ENCODE data around the gene B4GALT2. TPM values are rescaled to one million over a fixed set of nuclear protein-coding genes. Genes with fewer than 3 reads are reported as not detected.

The B4GALT2 gene
- total and polyA plus RNA-seq, 2 experiments from 2014 or later: 81.6 to 97.4 TPM

- Histone ChIP-seq H3K27ac (no peak within 1 kb of the TSS), H3K9me3 (ENCODE audit: low read depth) (no peaks in the 10 kb centered on the region), H3K4me3 (peak within 1 kb of the TSS; percentile 81), H3K4me1 (ENCODE audit: low read depth) (peaks cover 3% of the 10 kb centered on the region), H3K27me3 (no peaks in the 10 kb centered on the region), H3K36me3 (no peaks in the 10 kb centered on the region)
- peak; percentile 97 to 98 for DNase-seq (ENCODE audit: low read depth in 1 of 2, low spot score in 1 of 2)
- no peak for TF ChIP-seq CTCF (IDR thresholded peaks at IDR 0.05; ENCODE audit: low read depth, low read length)
Measured at GRCh38 chr1:43969746-43970466, 9.1 kb upstream of the B4GALT2 start, which contains the start of gene DPH2. Gene DPH2, plus strand, starts transcription at chr1:43970010. Its CDS starts 166 bp downstream, at chr1:43970176.

GRCh38 chr1:43970502-43970901 lies 8.5 kb upstream of the B4GALT2 start:
- no peaks in the 10 kb centered on the region for H3K36me3 ChIP-seq
- no peak for DNase-seq (ENCODE audit: low read depth in 1 of 2, low spot score in 1 of 2)
- H3K4me3 ChIP-seq: peak overlapping the region; percentile 81
- H3K4me1 ChIP-seq (ENCODE audit: low read depth): peaks cover 3% of the 10 kb centered on the region
- H3K27me3 ChIP-seq: no peaks in the 10 kb centered on the region
- no peaks in the 10 kb centered on the region for H3K9me3 ChIP-seq (ENCODE audit: low read depth)
- H3K27ac ChIP-seq: no peak overlapping the region
- no peak for TF ChIP-seq CTCF (IDR thresholded peaks at IDR 0.05; ENCODE audit: low read depth, low read length)

GRCh38 chr1:43970911-43971310 lies 8.1 kb upstream of the B4GALT2 start:
- H3K4me3 ChIP-seq: peak overlapping the region; percentile 81

GRCh38 chr1:43971336-43971980 lies 7.6 kb upstream of the B4GALT2 start:
- TF ChIP-seq CTCF (IDR thresholded peaks at IDR 0.05; ENCODE audit: low read depth, low read length): no peak
- H3K4me3 ChIP-seq: no peak overlapping the region

More at GRCh38 chr1:43970911-43971310, 8.1 kb upstream of the B4GALT2 start:
- H3K4me1 ChIP-seq (ENCODE audit: low read depth): peaks cover 3% of the 10 kb centered on the region
- H3K36me3 ChIP-seq: no peaks in the 10 kb centered on the region
- no peaks in the 10 kb centered on the region for H3K27me3 ChIP-seq
- no peak overlapping the region for H3K27ac ChIP-seq
- TF ChIP-seq CTCF (IDR thresholded peaks at IDR 0.05; ENCODE audit: low read depth, low read length): no peak
- H3K9me3 ChIP-seq (ENCODE audit: low read depth): no peaks in the 10 kb centered on the region
- DNase-seq (ENCODE audit: low read depth in 1 of 2, low spot score in 1 of 2): no peak

GRCh38 chr1:43973981-43974442 lies 5.0 kb upstream of the B4GALT2 start:
- TF ChIP-seq CTCF (IDR thresholded peaks at IDR 0.05; ENCODE audit: low read depth, low read length): no peak
- H3K4me3 ChIP-seq: peak overlapping the region; percentile 62
- no peaks in the 10 kb centered on the region for H3K9me3 ChIP-seq (ENCODE audit: low read depth)
- H3K27me3 ChIP-seq: no peaks in the 10 kb centered on the region
- H3K4me1 ChIP-seq (ENCODE audit: low read depth): peaks cover 3% of the 10 kb centered on the region
- H3K36me3 ChIP-seq: peaks cover 11% of the 10 kb centered on the region
- H3K27ac ChIP-seq: peak overlapping the region; percentile 79
- DNase-seq (ENCODE audit: low read depth in 1 of 2, low spot score in 1 of 2): no peak

More at GRCh38 chr1:43971336-43971980, 7.6 kb upstream of the B4GALT2 start:
- Histone ChIP-seq H3K9me3 (ENCODE audit: low read depth) (no peaks in the 10 kb centered on the region), H3K36me3 (peaks cover 2% of the 10 kb centered on the region), H3K27ac (no peak overlapping the region), H3K4me1 (ENCODE audit: low read depth) (peaks cover 3% of the 10 kb centered on the region), H3K27me3 (no peaks in the 10 kb centered on the region)
- no peak for DNase-seq (ENCODE audit: low read depth in 1 of 2, low spot score in 1 of 2)

Measured in cardiac muscle cell (in vitro differentiated cells and primary cell).